Activated CD8-positive, alpha-beta T cell treated with anti-CD3 and anti-CD28 coated beads for 36 hours (primary cell): ENCODE results near the gene FGF14. TPM values are rescaled to one million over a fixed set of nuclear protein-coding genes. Genes with fewer than 3 reads are reported as not detected.

ENCODE experiments used
- ATAC-seq: fragments of 200-7000 bp; cut with Tn5 transposase; one replicate; pipeline ENCODE4 v1.10.0; 2021; ENCODE audit warnings: mild to moderate bottlenecking, moderate library complexity
- CTCF ChIA-PET: fragments of 350-600 bp; sonication (Branson Sonifier 250); formaldehyde crosslinking; loops from one replicate; lab custom pipeline; 2021; ENCODE audit warnings: antibody characterized with exemption; lab: Charles Lee
- POLR2A ChIA-PET: fragments of 350-600 bp; sonication (Branson Sonifier 250); formaldehyde crosslinking; loops from one replicate; lab custom pipeline; 2021; ENCODE audit warnings: antibody characterized with exemption; lab: Charles Lee
- DNase-seq: peaks from one replicate; pipeline ENCODE4 v3.0.0-alpha.2; 2020
- H3K27ac Mint-ChIP-seq: one replicate; pipeline ENCODE4 v1.8.0; 2021; ENCODE audit warnings: mild to moderate bottlenecking, mixed read lengths
- H3K27me3 Mint-ChIP-seq: one replicate; pipeline ENCODE4 v1.8.0; 2021; ENCODE audit warnings: mixed read lengths
- H3K36me3 Mint-ChIP-seq: one replicate; pipeline ENCODE4 v1.8.0; 2021; ENCODE audit warnings: low read depth, mixed read lengths
- H3K4me1 Mint-ChIP-seq: one replicate; pipeline ENCODE4 v1.8.0; 2021; ENCODE audit warnings: low read depth, mixed read lengths
- H3K4me3 Mint-ChIP-seq: one replicate; pipeline ENCODE4 v1.8.0; 2021; ENCODE audit warnings: mild to moderate bottlenecking, moderate library complexity, mixed read lengths
- H3K9me3 Mint-ChIP-seq: one replicate; pipeline ENCODE4 v1.8.0; 2021; ENCODE audit warnings: mixed read lengths
- CTCF ChIP-seq: fragments of 200-600 bp; IDR thresholded peaks from one replicate; pipeline ENCODE4 v1.8.0; 2022; ENCODE audit warnings: antibody characterized with exemption, mild to moderate bottlenecking
- intact Hi-C: fragments of 100-400 bp; cut with micrococcal nuclease; formaldehyde crosslinking; loops from one replicate; pipeline ENCODE4 v1.10.0; 2022
- total RNA-seq, 2 experiments: library from RNA; stranded (reverse); gene quantifications; one replicate each; pipeline ENCODE4 v1.2.3, GENCODE V29; 2021

The FGF14 gene
- total RNA-seq, 2 experiments from 2014 or later, result not detected

- DNase-seq (no peak), ATAC-seq (no peak)
- no peaks in the 10 kb centered on the region for H3K27me3 Mint-ChIP-seq
- H3K9me3 Mint-ChIP-seq, result no peaks in the 10 kb centered on the region
- no peak overlapping the region for H3K4me3 Mint-ChIP-seq
- intact Hi-C loops, result no loop called here
- no peak overlapping the region for H3K27ac Mint-ChIP-seq
- H3K36me3 Mint-ChIP-seq, result no peaks in the 10 kb centered on the region
- TF ChIP-seq CTCF, result no peak
- ChIA-PET CTCF (no interaction called here), POLR2A (no interaction called here)
- H3K4me1 Mint-ChIP-seq, result no peaks in the 10 kb centered on the region
Observed at GRCh38 chr13:102028868-102029267, 373.0 kb downstream of the FGF14 start.

- Mint-ChIP-seq H3K9me3 (no peaks in the 10 kb centered on the region), H3K4me3 (no peak overlapping the region), H3K4me1 (no peaks in the 10 kb centered on the region), H3K27ac (no peak overlapping the region), H3K36me3 (no peaks in the 10 kb centered on the region), H3K27me3 (no peaks in the 10 kb centered on the region)
- ChIA-PET CTCF (no interaction called here), POLR2A (no interaction called here)
- ATAC-seq, result no peak
- no peak for DNase-seq
- intact Hi-C loops, result no loop called here
- TF ChIP-seq CTCF, result no peak
Observed at GRCh38 chr13:102028206-102028605, 373.6 kb downstream of the FGF14 start.

- ATAC-seq (no peak), DNase-seq (no peak)
- Mint-ChIP-seq H3K4me1 (no peaks in the 10 kb centered on the region), H3K27me3 (no peaks in the 10 kb centered on the region), H3K27ac (no peak overlapping the region), H3K36me3 (no peaks in the 10 kb centered on the region), H3K9me3 (peaks cover 15% of the 10 kb centered on the region), H3K4me3 (no peak overlapping the region)
- intact Hi-C loops, result no loop called here
- POLR2A ChIA-PET, result no interaction called here
- TF ChIP-seq CTCF, result no peak
- CTCF ChIA-PET, result no interaction called here
Observed at GRCh38 chr13:102021777-102022176, 380.1 kb downstream of the FGF14 start.

- H3K4me1 Mint-ChIP-seq, result no peaks in the 10 kb centered on the region
- H3K27me3 Mint-ChIP-seq, result no peaks in the 10 kb centered on the region
- H3K36me3 Mint-ChIP-seq, result no peaks in the 10 kb centered on the region
- intact Hi-C loops, result no loop called here
- ChIA-PET CTCF (no interaction called here), POLR2A (no interaction called here)
- H3K9me3 Mint-ChIP-seq, result peaks cover 15% of the 10 kb centered on the region
- TF ChIP-seq CTCF, result no peak
- DNase-seq, result no peak
- H3K27ac Mint-ChIP-seq, result no peak overlapping the region
- no peak for ATAC-seq
- no peak overlapping the region for H3K4me3 Mint-ChIP-seq
Observed at GRCh38 chr13:102020611-102021216, 381.1 kb downstream of the FGF14 start.

- no peaks in the 10 kb centered on the region for H3K4me1 Mint-ChIP-seq
- H3K4me3 Mint-ChIP-seq, result no peak overlapping the region
- TF ChIP-seq CTCF, result no peak
- H3K27ac Mint-ChIP-seq, result no peak overlapping the region
- DNase-seq (no peak), ATAC-seq (no peak)
- intact Hi-C loops, result no loop called here
- POLR2A ChIA-PET, result no interaction called here
- CTCF ChIA-PET, result no interaction called here
- peaks cover 15% of the 10 kb centered on the region for H3K9me3 Mint-ChIP-seq
- H3K27me3 Mint-ChIP-seq, result no peaks in the 10 kb centered on the region
- H3K36me3 Mint-ChIP-seq, result no peaks in the 10 kb centered on the region
Observed at GRCh38 chr13:102018716-102019115, 383.1 kb downstream of the FGF14 start.
